GM19455 (cell line): ENCODE data around the gene ASIC1.

ENCODE experiments used
- ATAC-seq: cut with Tn5 transposase; IDR thresholded peaks from one replicate; pipeline ENCODE4 v1.9.1; 2021; ENCODE audit not compliant: unreplicated experiment

Gene ASIC1

GRCh38 chr12:50040657-50041056 lies 16.7 kb upstream of the ASIC1 start:
- ATAC-seq = no peak

- no peak for ATAC-seq
These were observed 16.1 kb upstream of the ASIC1 start for GRCh38 chr12:50041062-50041860.

GRCh38 chr12:50041962-50042361 lies 15.4 kb upstream of the ASIC1 start:
- ATAC-seq = no peak

- no peak for ATAC-seq
These were observed 14.7 kb upstream of the ASIC1 start for GRCh38 chr12:50042693-50043092.

GRCh38 chr12:50043308-50043707 lies 14.1 kb upstream of the ASIC1 start:
- ATAC-seq = no peak

GRCh38 chr12:50043854-50044253 lies 13.5 kb upstream of the ASIC1 start:
- no peak for ATAC-seq

GRCh38 chr12:50047693-50048250 lies 9.6 kb upstream of the ASIC1 start:
- no peak for ATAC-seq

- ATAC-seq = no peak
These were observed 7.9 kb upstream of the ASIC1 start for GRCh38 chr12:50049254-50050118.

GRCh38 chr12:50050119-50050385 lies 7.3 kb upstream of the ASIC1 start:
- no peak for ATAC-seq

- ATAC-seq = no peak
These were observed 6.8 kb upstream of the ASIC1 start for GRCh38 chr12:50050410-50051098.

- ATAC-seq = no peak
These were observed 6.1 kb upstream of the ASIC1 start for GRCh38 chr12:50051101-50051806.

GRCh38 chr12:50052544-50052943 lies 4.9 kb upstream of the ASIC1 start:
- no peak for ATAC-seq

GRCh38 chr12:50052964-50053363 lies 4.4 kb upstream of the ASIC1 start:
- ATAC-seq = no peak

- ATAC-seq = no peak
These were observed 3.8 kb upstream of the ASIC1 start for GRCh38 chr12:50053583-50053982.

GRCh38 chr12:50055831-50056638 lies 1.4 kb upstream of the ASIC1 start:
- ATAC-seq = no peak

GRCh38 chr12:50056639-50056976 lies 788 bp upstream of the ASIC1 start:
- ATAC-seq = no peak

- no peak for ATAC-seq
These were observed 687 bp downstream of the ASIC1 start for GRCh38 chr12:50057896-50058670.

- ATAC-seq = no peak
These were observed 1.4 kb downstream of the ASIC1 start for GRCh38 chr12:50058743-50059312.
